ENCODE results near the gene PTPRG. TPM values are rescaled to one million over a fixed set of nuclear protein-coding genes. Genes with fewer than 3 reads are reported as not detected.
"Not testable (repeated sequence)": the region's sequence is repeated elsewhere in the genome, so short reads cannot be mapped to it uniquely, and the experiment has no call there.

PTPRG gene
- total RNA-seq, 2 experiments from 2014 or later = 0.24 to 0.37 TPM

- Mint-ChIP-seq H3K27ac (no peak overlapping the region), H3K9me3 (no peaks in the 10 kb centered on the region), H3K4me3 (no peak overlapping the region), H3K27me3 (ENCODE audit: low read depth) (peaks cover 4% of the 10 kb centered on the region), H3K4me1 (ENCODE audit: low read depth) (no peaks in the 10 kb centered on the region), H3K36me3 (ENCODE audit: low read depth) (no peaks in the 10 kb centered on the region)
- DNase-seq = no peak
- intact Hi-C loops (cut with micrococcal nuclease) = no loop called here
- CTCF ChIA-PET = no interaction called here
Measured at GRCh38 chr3:61812517-61812916, 251.1 kb downstream of the PTPRG start.

- CTCF ChIA-PET = no interaction called here
- Mint-ChIP-seq H3K27ac (no peak overlapping the region), H3K4me1 (ENCODE audit: low read depth) (no peaks in the 10 kb centered on the region), H3K9me3 (no peaks in the 10 kb centered on the region), H3K4me3 (no peak overlapping the region), H3K36me3 (ENCODE audit: low read depth) (no peaks in the 10 kb centered on the region), H3K27me3 (ENCODE audit: low read depth) (peaks cover 6% of the 10 kb centered on the region)
- intact Hi-C loops (cut with micrococcal nuclease) = no loop called here
- DNase-seq = no peak
Measured at GRCh38 chr3:61813636-61814035, 252.3 kb downstream of the PTPRG start.

- intact Hi-C loops (cut with micrococcal nuclease) = no loop called here
- CTCF ChIA-PET = no interaction called here
- H3K4me1 Mint-ChIP-seq (ENCODE audit: low read depth) = no peaks in the 10 kb centered on the region
Measured at GRCh38 chr3:61814674-61815073, 253.3 kb downstream of the PTPRG start.

DNA sequence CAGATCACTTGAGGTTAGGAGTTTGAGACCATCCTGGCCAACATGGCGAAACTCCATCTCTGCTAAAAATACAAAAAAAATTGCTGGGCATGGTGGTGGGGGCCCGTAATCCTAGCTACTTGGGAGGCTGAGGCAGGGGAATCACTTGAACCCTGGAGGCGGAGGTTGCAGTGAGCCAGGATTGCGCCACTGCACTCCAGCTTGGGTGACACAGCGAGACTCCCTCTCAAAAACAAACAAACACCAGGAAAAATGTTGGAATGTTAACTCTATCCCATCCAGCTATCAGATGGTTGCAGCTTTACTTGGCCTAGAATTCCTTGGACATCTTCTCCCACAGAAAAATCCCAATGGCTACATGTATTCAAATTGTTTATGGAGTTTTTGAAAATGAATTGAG lies 254.9 kb downstream of the PTPRG start:
- DNase-seq; H3K36me3 Mint-ChIP-seq (ENCODE audit: low read depth); H3K9me3 Mint-ChIP-seq; CTCF ChIA-PET; H3K4me1 Mint-ChIP-seq (ENCODE audit: low read depth); H3K27ac Mint-ChIP-seq; H3K27me3 Mint-ChIP-seq (ENCODE audit: low read depth); H3K4me3 Mint-ChIP-seq; intact Hi-C loops (cut with micrococcal nuclease): not testable (repeated sequence)

More at GRCh38 chr3:61814674-61815073, 253.3 kb downstream of the PTPRG start:
- Mint-ChIP-seq H3K9me3 (no peaks in the 10 kb centered on the region), H3K27me3 (ENCODE audit: low read depth) (peaks cover 4% of the 10 kb centered on the region), H3K36me3 (ENCODE audit: low read depth) (no peaks in the 10 kb centered on the region), H3K27ac (no peak overlapping the region), H3K4me3 (no peak overlapping the region)
- DNase-seq = no peak

- CTCF ChIA-PET = no interaction called here
- H3K27me3 Mint-ChIP-seq (ENCODE audit: low read depth) = peaks cover 2% of the 10 kb centered on the region
- DNase-seq = no peak
- H3K36me3 Mint-ChIP-seq (ENCODE audit: low read depth) = no peaks in the 10 kb centered on the region
- H3K4me3 Mint-ChIP-seq = no peak overlapping the region
- H3K9me3 Mint-ChIP-seq = no peaks in the 10 kb centered on the region
- H3K27ac Mint-ChIP-seq = no peak overlapping the region
- intact Hi-C loops (cut with micrococcal nuclease) = no loop called here
- H3K4me1 Mint-ChIP-seq (ENCODE audit: low read depth) = no peaks in the 10 kb centered on the region
Measured at GRCh38 chr3:61819861-61820260, 258.5 kb downstream of the PTPRG start.

DNA sequence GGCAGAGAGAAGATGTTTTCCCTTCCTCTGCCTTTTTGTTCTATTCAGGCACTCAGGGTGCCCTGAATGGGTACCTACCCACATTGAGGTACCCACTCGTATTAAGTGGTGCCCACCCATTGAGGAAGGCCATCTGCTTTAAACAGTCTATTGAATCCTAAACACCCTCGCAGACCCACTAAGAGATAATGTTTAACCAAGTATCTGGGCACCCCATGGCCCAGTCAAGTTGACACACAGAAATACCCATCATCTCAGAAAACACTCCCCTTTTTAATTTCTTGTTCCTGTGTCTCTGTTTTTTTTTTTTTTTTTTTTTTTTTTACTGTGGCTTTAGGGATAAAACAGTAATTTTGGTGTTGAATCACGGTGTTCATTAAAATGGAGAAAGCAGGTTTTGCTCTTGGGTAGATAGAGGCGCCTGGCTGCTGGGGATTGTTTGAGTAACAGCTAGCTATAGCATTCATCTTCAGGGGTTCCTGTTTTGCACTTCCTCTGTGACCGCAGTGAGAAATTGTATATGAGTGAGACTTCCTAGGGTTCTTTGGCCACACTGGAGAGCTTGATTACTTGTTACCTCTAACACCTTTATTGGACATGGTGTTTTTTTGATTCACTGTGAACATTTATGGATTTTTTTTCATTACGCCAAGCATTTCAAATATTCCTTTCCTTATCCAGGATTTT lies 259.1 kb downstream of the PTPRG start:
- Mint-ChIP-seq H3K27ac (no peak overlapping the region), H3K27me3 (ENCODE audit: low read depth) (peaks cover 2% of the 10 kb centered on the region), H3K4me3 (no peak overlapping the region), H3K4me1 (ENCODE audit: low read depth) (no peaks in the 10 kb centered on the region), H3K9me3 (no peaks in the 10 kb centered on the region), H3K36me3 (ENCODE audit: low read depth) (no peaks in the 10 kb centered on the region)
- DNase-seq = no peak
- CTCF ChIA-PET = interaction anchor here (0.7 kb wide), 1 partner anchor 1178 kb away, joined by 3 read pairs; no protein-coding TSS in a partner anchor
- intact Hi-C loops (cut with micrococcal nuclease) = no loop called here

GRCh38 chr3:61821823-61822251 lies 260.5 kb downstream of the PTPRG start:
- no peak for DNase-seq
- Mint-ChIP-seq H3K4me1 (ENCODE audit: low read depth) (no peaks in the 10 kb centered on the region), H3K4me3 (no peak overlapping the region), H3K27me3 (ENCODE audit: low read depth) (peaks cover 2% of the 10 kb centered on the region), H3K9me3 (no peaks in the 10 kb centered on the region), H3K36me3 (ENCODE audit: low read depth) (no peaks in the 10 kb centered on the region), H3K27ac (no peak overlapping the region)
- CTCF ChIA-PET = no interaction called here
- intact Hi-C loops (cut with micrococcal nuclease) = no loop called here

DNA sequence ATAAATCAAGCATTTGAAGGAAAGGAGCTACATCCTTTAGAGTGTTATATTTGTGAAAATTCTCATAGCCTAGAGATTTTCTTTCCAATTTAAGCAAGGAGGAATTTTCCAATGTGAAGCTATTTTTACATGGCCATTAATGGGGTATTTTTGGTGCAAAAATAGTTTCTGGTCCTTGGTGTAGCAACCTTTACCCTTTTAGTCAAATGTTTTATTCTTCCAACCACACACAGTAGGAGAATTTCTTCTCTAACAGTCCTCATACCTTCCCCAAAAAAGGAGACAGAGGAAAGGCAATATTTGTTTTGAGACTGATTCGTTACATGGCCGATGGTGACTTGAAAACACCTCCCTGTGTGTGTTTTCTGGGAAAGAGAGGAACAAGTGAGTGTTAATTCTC lies 261.2 kb downstream of the PTPRG start:
- CTCF ChIA-PET = no interaction called here
- H3K4me1 Mint-ChIP-seq (ENCODE audit: low read depth) = no peaks in the 10 kb centered on the region

DNA sequence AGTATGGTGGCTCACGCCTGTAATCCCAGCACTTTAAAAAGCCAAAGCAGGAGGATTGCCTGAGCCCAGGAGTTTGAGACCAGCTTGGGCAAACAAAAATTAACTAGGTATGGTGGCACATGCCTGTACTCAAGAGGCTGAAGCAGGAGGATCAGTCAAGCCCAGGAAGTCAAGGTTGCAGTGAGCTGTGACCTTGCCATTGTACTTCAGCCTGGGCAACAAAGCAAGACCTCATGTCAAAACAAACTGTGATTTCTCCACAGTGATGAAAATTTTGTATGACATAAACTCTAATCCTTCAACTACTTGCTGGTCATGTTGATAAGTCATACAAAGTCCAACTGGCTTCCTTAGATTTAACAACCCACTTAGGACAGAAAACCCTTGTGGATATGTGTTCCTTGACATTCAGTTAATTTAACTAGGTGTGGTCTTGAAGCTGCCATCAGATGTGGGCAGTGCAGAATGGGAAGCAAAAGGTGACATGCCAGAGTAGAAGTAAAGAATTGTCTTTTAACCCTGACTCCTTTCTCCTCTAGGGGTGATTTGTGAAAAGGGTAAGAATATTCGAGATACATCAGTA lies 263.3 kb downstream of the PTPRG start:
- CTCF ChIA-PET = interaction anchor here (0.7 kb wide), 1 partner anchor 44 kb away, joined by 7 read pairs; no protein-coding TSS in a partner anchor

More for the DNA sequence above, 261.2 kb downstream of the PTPRG start:
- no peak for DNase-seq
- no peaks in the 10 kb centered on the region for H3K36me3 Mint-ChIP-seq (ENCODE audit: low read depth)
- H3K27me3 Mint-ChIP-seq (ENCODE audit: low read depth) = peaks cover 2% of the 10 kb centered on the region
- H3K27ac Mint-ChIP-seq = no peak overlapping the region
- no peaks in the 10 kb centered on the region for H3K9me3 Mint-ChIP-seq
- intact Hi-C loops (cut with micrococcal nuclease) = no loop called here
- no peak overlapping the region for H3K4me3 Mint-ChIP-seq

DNA sequence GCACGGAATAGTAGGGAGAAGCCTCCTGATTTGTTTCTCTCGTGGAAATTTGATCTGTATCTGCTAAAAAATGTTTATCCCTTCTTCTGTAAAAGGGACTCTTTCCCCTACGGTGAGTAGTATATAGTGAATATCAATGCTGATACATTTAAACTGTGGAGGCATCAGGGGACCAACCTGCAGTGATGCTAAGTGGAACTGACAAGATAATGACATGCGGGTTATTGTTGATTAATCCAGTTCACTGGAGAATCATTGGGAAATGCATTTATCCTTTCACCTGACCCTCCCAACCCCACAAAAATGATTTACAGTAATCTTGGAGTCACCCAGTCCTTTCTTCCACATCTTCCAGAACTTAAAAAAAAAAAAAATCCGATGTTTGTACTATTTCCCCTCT lies 264.8 kb downstream of the PTPRG start:
- no peaks in the 10 kb centered on the region for H3K36me3 Mint-ChIP-seq (ENCODE audit: low read depth)
- H3K27me3 Mint-ChIP-seq (ENCODE audit: low read depth) = no peaks in the 10 kb centered on the region
- H3K4me1 Mint-ChIP-seq (ENCODE audit: low read depth) = no peaks in the 10 kb centered on the region
- no peak overlapping the region for H3K27ac Mint-ChIP-seq
- intact Hi-C loops (cut with micrococcal nuclease) = no loop called here
- CTCF ChIA-PET = no interaction called here
- no peaks in the 10 kb centered on the region for H3K9me3 Mint-ChIP-seq
- no peak overlapping the region for H3K4me3 Mint-ChIP-seq
- DNase-seq = no peak

More for the DNA sequence above, 263.3 kb downstream of the PTPRG start:
- DNase-seq = no peak
- intact Hi-C loops (cut with micrococcal nuclease) = no loop called here
- H3K4me3 Mint-ChIP-seq = no peak overlapping the region
- H3K27me3 Mint-ChIP-seq (ENCODE audit: low read depth) = no peaks in the 10 kb centered on the region
- H3K4me1 Mint-ChIP-seq (ENCODE audit: low read depth) = no peaks in the 10 kb centered on the region
- H3K27ac Mint-ChIP-seq = no peak overlapping the region
- H3K9me3 Mint-ChIP-seq = no peaks in the 10 kb centered on the region
- no peaks in the 10 kb centered on the region for H3K36me3 Mint-ChIP-seq (ENCODE audit: low read depth)

DNA sequence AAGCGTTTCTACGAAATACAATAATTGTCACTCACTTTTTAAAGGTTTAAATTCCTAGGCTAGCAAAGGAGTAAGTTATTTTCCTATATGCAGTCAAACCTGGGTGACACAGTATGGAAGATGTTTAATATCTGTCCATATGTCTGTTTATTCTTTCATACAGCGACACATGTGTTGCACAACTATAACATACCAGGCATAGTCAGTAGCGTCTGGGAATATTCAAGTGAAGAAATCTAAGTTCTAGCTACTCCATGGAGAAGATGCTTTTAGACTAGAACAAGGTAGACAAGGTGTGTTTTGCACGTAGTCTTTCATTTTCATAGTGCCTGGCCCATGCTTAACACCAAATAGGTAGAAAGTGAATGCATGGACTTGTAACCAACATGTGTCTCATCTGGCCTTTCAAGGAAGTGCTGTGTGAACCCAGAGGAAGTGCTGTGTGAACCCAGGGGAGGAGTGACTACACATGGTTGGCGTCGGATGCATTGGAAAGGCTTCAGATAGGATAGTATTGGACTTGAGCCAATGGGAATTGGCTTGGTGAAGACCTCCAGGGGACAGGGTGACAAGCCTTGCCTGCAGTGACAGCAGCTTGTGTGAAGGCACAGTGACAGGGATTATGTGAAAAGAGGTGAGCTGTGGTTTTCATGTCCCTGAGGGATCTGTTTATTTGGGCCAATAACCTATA lies 267.0 kb downstream of the PTPRG start:
- Mint-ChIP-seq H3K4me1 (ENCODE audit: low read depth) (no peaks in the 10 kb centered on the region), H3K36me3 (ENCODE audit: low read depth) (no peaks in the 10 kb centered on the region), H3K4me3 (no peak overlapping the region), H3K9me3 (no peaks in the 10 kb centered on the region), H3K27me3 (ENCODE audit: low read depth) (no peaks in the 10 kb centered on the region), H3K27ac (no peak overlapping the region)
- intact Hi-C loops (cut with micrococcal nuclease) = no loop called here
- no peak for DNase-seq
- CTCF ChIA-PET = no interaction called here

DNA sequence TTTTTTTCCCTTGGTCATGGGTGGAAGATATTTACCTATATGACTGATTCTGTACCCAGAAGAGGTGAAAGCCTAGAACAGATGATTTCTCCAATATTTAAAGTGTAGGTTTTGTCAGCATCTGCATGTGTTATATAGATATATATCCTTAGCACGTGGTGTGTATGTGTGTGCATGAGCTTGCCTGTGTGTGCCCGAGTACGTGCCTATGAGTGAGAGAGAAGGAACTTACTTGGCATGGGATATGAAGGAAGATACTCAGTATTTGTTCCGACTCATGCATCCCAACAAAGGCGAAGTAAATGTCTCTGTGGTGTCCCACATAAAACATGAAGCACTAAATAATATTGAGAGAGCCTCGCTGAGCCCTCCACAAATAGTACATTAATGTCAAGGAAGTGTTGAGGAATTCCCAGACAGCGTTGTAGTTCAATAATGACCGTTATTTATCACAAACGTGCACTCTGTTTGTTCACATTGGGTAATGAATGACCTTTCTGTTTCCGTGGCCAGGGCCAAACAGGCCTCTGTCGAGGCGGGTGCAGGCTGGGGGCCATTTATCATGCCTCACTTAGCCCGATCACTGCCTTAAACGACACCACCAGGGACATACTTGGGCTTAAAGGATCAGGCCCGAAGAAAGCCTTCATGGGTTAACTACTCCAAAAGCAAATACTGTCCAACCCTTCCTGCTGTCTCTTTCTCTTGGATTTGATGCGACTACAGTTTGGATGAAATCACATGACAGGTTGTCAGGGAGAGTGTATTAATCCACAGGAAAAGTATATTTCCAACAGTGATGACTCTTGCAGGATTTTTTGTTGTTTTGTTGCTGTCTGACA lies 267.7 kb downstream of the PTPRG start:
- no peaks in the 10 kb centered on the region for H3K27me3 Mint-ChIP-seq (ENCODE audit: low read depth)
- no peak overlapping the region for H3K4me3 Mint-ChIP-seq
- no peaks in the 10 kb centered on the region for H3K4me1 Mint-ChIP-seq (ENCODE audit: low read depth)
- no peak overlapping the region for H3K27ac Mint-ChIP-seq
- intact Hi-C loops (cut with micrococcal nuclease) = no loop called here
- no peaks in the 10 kb centered on the region for H3K9me3 Mint-ChIP-seq
- no peak for DNase-seq
- no peaks in the 10 kb centered on the region for H3K36me3 Mint-ChIP-seq (ENCODE audit: low read depth)
- CTCF ChIA-PET = interaction anchor here (1.0 kb wide), 1 partner anchor 42 kb away, joined by 3 read pairs; no protein-coding TSS in a partner anchor
